Measurements from ENCODE around the gene BCL11A.

BCL11A gene

DNA sequence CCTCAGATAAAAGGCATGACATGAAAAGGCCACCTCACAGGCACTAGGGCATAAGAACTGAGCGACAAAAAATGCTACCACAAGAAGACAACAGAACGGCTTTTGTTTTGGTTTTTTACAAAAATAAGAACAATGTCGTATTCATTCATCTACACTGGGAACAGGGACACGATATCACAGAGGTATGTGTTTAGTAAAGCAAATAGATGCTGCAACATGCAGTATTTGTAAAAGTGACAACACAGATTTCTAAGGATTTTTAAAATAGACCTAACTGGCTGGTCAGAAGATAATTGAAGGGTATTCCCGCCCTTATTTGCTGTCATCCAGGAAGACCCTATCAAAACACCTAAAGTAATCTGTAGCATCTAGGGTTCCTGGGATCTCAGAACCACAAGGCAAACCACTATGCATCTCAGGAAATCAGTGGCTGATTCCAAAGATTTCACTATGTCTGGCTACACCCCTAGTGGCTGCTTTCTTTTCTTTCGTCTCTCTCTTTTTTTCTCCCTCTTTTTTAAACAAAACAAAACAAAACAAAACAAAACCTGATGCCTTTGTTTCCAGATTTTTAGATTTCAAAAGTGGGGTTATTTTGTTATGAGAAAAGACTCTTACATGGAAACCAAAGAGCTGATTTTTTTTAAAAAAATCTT, 97.2 kb downstream of the BCL11A start:
- DNase-seq = no peak

DNA sequence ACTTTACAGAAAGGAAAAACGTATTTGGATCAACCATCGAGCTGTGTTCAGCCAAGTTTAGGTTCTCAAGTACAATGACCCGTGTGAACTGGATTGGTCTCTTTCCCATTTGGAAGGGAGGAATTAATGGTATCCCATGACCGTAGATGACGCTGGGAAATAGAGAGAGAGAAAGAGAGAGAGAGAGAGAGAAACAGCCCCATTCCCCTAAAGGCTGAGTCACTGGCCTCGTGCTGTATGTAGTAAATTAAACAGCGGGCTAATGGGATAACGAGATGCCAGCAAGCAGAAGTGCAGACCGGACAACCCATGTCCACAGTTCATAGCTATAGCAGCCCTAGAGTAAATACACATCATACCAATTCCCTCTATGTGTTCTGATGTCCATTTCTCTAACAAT, 99.6 kb downstream of the BCL11A start:
- DNase-seq = no peak

DNA sequence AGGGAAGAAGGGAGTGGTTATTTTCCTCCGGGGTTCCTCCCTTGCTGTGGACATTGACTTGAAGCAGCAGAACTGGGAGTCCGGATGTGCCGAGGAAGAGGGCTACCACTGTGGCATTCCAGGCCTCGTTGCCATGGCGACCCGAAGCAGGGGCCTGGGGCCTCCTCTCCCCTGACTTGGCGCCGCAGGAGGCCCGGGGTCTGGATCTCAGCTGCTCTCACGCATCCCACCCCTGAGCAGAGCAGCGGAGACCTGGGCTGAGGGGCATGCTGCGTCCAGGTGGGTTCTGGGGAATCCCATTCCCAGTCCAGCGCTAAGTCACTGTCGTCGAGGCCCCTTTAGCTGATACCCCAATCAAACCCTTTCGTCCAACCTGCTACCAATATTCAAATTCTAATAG, 100.2 kb downstream of the BCL11A start:
- no peak for DNase-seq

DNA sequence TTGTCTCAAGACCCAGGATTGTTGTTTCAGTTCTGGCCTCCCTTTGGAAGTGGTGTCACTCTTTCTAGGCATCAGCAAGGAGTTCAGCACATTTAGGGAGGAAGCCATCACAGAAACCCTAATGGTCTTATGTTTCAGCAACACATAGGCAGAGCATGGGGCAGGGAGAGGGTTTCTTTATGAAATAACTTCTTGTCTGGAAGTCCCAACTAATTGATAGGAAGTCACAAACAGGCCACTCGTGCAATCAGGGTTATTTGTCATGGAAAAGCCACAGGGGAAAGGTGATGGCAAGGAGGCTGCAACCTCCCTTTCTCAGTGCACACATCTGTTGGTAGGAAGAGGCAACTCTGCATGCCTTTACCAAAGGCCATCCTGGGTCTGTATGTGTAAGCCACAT, 103.0 kb downstream of the BCL11A start:
- DNase-seq = no peak

DNA sequence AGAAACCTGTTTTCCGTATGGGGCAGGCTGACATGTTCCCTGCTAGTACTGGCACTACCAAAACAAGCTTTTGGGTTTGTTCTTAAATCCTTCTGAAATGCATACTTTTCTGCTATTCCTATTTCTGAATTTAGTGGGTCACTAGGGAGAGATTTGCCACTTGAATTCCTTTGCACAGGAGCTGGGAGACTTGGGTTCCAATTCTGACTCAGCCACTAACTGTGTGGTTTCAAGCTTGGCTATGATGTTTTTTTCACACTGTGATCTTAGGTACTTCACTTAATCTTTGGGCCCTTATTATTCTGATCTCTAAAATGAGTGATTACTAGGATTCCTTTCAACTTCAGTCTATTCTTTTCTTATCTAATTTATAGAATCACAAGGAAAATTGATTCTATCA, 105.5 kb downstream of the BCL11A start:
- DNase-seq = no peak

DNA sequence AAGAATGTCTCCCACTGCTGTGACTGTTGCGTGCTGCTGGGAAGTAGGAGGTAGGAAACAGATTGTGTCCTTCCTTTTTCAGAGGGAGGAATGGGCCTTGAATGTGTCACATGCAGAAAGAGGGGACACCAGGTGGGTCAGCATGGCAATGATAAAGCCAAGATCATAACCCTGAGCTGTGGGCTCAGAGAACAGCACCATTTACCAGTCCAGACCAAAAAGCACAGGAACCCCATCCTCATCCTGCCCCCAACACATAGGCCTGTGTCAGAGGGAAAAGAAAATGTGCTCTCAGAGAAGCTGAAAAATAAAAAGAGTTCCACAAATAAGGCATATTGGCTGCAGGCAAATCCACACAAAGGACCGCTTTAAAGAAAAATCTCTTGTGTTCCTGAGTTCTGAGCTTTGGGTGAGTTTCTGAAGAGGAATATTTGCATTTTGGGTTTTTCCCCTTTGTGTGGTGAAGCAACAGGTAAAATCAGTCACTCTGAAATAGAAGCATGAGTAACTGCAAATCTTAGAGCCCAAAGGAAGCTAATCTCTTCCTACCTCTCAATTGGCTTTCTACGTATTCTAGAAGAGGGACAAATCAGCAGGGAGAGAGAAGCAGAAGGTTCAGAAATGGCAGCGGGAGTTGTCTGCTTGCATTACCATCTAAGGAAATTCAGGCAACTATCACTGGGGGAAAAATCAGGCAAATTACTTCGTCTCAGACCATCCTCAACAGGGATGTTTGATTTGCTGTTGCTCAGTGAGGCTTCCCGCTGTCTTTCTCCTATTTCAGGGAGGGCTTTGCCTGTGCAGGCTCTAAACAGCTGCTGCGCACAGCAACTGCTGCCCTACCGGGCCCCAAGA, 106.8 kb downstream of the BCL11A start:
- DNase-seq = no peak

DNA sequence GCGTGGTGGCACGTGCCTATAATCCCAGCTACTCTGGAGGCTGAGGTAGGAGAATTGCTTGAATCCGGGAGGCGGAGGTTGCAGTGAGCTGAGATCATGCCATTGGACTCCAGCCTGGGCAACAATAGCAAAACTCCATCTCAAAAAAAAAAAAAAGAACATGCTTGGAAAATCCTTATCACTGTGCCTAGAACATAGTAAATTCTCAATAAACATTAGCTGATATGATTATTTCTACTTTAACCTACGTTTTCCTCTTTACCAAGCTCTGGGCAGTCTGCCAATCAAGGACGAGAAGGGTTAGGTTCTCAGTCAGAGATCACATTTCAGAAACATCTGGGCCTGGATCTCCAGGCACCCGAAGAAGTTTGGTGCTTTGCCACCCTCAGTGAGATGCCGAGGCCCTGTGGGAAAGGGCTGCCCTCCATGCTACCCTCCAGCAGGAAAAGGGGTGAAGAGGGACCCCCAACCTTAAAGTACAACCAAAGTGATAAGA, 107.7 kb downstream of the BCL11A start:
- no peak for DNase-seq

DNA sequence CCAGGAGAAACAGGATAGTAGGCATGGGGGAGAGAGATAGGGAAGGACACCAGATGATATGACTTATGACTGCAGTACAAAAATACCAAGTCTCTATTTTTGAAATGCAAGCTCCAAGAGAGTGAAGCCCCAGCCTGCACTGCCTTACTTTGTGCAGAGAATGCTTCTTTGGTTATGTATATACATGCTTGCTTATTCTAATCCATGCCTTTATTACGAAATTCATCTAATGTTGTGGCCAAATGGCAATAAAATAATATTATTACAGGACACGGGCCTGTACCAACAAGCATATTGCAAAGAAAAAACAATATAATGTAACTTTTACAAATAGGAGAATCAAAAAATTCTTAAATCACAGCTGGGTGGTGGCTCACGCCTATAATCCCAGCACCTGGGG, 110.8 kb downstream of the BCL11A start:
- no peak for DNase-seq

DNA sequence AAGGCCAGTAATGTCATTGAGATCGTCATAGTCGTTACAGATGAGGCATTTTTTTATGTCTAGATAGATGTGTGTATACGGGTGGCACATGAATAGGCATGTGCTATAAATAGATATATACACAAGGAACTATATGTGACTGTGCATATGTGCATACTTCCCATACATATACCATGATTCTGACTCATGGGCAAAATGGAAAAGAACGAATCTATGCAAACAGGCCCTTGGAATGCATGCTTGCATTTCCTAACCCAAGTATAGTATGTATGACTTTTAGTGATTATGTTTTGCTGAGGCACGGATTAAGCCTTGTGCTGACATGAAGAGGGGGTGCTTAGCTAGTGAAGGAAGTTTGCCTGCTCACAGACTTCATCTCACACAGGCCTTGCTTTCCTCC, 111.7 kb downstream of the BCL11A start:
- no peak for DNase-seq

DNA sequence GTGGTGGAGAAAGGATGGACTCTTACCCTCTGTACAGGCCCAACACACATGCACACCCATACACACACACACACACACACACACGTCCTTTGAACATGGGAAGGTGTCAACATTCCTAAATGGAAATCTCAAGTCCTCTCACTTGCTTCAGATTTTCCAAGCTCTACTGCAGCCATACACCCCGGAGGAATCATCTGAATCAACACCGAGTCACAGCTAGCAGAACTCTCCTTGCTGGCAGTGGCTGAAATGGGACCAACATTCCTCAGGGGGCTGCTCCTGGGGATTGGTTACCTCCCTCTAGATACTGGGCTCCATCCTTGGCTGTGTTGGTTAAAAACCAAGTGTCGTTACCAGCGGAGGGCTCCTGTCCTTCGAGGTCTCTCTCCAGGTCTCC, 112.7 kb downstream of the BCL11A start:
- no peak for DNase-seq

DNA sequence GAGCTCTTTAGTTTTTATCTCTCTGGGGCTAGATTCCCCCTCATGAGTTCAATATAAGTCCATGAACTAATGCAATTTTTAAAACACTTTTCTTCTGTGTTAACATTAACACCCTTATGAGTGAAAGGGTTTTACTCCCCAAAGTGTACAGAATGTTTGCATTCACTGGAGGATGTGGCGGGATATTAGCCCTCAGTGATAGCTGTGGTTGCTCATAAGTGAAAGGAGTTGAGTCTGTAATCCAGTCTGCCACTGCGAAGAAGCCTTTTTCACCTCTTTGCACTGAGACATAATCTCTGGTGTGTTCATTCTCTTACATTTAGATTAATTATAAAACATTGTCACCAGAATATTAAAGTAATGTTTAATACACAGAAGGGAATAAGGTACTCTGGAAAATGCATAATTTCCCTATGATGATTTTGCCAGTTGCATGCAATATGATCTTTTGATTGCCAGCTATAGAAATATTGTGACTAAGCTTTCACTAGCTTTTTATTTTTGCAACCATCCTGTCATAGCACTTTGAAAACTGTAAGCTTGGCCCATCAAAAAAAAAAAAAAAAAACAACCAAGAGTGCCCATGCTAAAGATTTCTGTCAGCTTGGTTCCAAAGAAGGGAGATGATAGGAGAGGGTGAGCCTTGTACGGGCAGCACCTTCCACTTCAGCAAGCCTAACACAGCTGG, 113.2 kb downstream of the BCL11A start:
- DNase-seq = no peak

DNA sequence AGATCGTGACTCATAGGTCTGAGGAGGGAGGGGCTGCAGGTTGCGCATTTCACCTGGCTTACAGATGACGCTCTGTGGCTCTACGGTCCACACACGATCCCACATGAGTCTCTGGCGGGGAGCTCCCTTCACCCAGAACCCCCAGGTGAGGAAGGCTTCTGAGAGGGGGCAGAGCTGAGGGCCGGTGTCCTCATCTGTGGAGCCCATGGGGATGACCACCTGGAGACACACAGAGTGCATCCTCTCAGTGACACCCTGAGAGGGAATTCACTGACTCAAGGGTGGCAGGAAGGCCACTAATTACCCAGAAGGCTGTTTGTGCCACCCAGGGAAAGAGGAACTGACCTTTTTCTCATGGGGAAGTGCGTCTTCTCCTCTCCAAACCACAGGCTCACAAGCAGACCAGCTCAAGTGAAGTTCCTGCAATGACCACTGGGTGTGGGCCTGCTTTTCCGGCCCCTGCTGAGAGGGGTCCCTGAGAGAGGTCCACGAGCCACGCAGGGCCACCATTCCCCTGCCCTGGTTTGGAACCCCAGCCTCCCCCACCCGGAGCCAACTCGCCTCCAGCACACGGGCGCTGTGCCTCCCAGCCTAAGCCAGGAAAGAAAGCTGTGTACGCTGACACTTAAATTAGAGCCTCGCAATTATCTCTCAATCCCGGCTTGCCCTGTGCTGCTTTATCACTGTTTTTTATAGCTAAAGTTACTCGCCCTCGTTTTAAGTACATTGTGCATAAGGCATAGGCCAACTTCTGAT, 114.1 kb downstream of the BCL11A start:
- no peak for DNase-seq

DNA sequence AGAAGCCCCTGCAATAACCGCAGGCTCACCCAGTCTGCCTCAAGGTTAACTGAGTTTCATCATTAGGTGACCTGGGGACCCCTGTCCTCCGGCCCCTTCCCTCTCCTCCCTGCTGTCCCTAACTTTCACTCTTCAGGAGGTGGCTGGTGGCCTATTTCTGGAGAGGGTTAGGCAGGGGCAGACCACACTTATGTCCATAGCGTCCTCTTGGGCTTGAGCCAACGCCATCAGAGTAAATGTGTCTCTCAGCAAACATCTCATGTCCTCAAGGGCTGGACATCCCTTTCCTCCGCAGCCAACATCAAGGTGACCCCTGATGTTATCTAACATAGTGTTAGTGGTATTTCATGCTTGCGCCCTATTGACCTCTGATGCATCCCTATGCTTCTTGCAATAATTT, 114.8 kb downstream of the BCL11A start:
- no peak for DNase-seq

DNA sequence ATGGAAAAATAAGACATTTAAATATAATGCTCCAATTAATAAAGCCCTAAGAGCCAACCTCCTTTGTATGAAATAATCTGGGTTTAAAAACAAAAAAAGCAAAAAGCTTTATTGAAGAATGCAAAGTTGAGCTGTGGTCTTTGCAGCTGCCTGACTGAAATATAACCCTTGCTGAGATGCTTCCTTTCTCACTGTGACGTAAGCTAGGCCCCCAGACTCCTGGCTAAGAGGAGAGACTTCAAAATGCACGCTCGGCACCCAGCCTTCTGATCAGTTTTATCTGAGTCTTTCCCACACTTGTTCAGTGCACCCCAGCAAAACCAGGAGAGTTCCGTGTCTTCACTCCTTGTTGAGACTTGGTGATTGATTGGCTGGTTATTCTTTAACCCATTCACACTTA, 115.3 kb downstream of the BCL11A start:
- DNase-seq = no peak

DNA sequence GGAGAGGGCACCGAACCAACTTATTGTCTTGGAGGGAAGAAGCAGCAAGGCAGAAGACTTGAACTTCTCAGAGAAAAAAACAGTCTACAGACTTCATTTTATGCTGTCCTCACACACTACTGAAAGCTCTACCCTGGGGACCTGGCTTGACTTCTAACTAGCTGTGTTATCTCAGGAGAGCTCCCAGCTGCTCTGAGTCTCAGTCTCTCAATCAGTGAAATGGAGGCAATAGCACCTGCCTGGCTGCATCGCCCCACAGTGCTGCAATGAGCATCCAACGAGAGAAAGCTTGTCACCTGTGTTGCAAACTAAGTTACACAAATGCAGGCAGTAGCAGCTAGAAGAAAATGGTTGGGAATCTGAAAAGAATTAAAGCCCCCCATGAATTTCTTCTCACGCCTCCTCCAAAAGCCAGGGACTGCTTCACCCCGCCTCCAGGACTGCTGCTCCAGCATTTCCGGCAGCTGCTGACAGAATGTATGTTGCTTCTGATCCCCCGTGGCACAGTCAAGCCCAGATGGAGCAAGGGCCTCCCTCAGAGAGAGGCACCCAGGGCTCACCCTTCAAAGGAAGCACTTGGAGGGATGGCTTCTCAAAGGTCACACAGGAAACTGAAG, 116.3 kb downstream of the BCL11A start:
- no peak for DNase-seq

DNA sequence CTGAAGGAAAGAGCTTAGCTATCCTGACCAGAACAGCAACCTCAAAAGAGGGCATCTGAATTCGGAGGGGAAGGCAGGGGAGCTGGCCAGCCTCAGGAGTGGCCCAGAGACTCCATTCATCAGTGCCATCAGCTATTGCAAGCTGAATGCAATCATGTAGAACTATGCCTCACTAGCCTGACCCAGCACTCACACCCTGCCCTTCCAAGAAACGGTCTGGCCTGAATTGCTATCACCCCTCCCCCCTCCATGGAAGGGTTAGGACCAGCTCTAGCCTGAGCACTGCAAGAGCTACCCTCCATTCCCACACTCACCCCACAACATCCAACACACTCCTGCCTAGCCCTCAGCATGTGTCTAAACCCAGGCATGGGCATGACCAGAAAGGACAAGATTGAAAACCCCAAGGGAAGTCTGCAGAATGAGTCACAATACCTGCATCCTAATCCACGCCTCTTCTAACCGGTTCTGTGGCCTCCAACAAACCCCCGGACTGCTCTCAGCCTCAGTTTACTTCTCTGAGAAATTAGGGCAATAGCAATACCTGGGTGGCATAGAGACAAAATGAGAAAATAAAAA, 120.3 kb downstream of the BCL11A start:
- no peak for DNase-seq

DNA sequence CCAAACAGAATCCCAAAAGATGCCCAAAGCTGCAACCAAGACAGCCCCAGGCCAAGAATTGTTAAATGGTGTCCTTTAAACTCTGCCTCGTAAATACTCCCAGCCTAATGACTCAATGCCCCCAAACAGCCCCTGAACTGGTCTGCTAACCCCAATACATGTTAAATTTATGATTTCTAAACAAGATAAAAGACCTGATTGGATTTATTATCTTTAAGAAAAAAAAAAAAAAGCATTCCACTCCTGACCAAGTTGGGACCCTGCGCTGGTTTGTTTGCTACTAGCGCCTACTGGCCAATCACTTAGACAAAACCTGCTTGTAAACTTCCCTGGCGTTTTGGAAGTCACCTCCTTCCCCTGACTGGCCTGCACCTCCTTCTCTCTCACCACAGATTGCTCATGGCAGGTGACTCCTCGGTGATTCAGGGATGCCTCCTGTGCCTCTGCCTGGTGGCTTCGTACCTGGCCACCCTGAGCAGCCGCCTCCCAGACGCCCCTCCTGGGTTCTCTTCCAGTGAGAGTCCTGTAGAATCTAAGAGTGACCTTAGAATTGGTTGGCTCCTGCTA, 121.3 kb downstream of the BCL11A start:
- no peak for DNase-seq

DNA sequence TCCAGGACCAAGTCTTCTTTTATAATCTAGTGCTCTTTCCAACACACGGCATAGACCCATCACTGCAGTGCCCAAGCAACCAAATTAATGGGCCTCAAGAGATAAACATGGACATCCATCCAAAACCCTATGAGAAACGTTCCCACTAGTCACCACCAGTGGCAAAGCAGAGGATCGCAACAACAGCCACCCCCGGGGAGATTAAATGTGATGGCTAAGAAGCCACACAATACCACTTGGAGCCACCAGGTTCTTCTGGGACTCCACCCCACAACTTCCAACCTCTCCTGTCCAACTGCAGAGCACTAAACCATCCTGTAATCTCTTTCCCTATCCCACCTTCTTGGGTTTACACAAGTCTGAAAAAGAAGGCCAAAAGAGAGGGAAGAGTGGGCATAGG, 123.8 kb downstream of the BCL11A start:
- no peak for DNase-seq

DNA sequence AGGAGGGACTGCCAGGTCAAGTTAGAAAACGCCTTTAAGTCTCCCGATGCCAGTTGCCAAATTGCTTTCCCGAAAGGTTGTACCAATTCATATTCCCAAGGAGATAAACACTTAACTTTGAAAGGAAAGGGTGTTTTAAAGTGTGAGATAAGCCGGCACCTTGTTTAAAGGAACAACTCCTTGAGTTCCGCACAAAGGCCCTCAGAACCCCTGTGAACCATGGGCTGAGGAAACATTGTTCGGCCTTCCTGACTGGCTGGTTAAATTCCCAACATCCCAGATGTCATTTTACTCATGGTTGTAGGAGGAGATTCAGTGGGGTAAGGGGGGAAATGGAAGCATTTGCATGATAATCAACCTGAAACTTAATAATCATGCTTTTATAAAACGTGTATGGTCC, 126.6 kb downstream of the BCL11A start:
- no peak for DNase-seq

DNA sequence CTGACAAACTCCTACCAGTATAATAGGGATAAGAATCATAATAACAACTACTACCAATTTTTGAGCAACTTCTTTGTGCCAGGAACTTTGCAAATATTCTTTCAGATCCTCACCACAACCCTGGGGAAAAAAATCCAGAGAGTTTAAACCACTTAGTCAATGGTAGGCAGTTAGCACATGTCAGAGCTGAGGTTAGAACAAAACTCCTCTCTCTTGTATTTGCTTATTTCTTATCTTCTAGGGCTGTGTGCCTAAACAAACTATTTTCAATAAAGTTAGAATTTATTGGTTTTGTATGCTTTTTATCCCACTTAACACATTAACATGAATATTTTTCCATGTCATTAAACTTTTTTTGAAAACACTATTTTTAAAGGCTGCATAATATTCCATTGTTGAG, 127.1 kb downstream of the BCL11A start:
- no peak for DNase-seq

DNA sequence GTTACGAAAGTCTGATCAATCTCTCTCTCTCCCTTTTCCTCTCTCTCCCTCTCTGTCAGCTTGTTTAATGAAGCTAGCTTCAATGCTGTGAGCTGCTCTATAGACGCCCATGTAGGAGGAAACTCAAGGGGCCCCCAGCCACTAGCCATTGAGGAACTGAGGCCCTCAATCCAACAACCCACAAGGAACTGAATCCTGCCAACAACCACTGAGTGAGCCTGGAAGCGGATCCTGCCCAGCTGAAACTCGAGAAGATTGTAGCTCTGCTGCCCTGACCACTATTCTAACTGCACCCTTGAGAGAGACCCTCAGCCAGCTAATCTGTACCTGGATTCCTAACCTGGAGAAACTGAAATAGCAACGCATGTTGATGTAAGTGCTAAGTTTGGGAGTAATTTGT, 129.2 kb downstream of the BCL11A start:
- no peak for DNase-seq

DNA sequence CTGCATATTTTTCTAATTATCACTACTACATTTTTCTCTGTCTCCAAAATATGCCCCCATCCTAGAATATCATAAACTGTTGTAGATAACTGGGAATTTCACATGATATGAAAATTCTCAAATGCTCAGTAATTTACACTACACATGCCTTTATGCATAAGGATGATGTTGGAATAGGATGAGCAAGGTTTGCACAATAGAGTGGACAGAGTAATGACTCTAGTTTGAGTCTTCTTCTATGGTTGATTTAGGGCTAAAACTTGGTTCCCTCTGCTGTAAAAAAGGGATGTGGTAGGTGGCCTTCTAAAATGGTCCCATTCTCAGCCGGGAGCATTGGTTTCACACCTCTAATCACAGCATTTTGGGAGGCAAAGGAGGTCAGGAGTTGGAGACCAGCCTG, 129.9 kb downstream of the BCL11A start:
- DNase-seq = no peak

Data from activated CD8-positive, alpha-beta memory T cell treated with anti-CD3 and anti-CD28 coated beads, Interleukin-2, amount 50 U/mL, for 4 hours (primary cell).